ENCODE measurements around the gene GPR21. TPM values are rescaled to one million over a fixed set of nuclear protein-coding genes. Genes with fewer than 3 reads are reported as not detected.

The GPR21 gene
- total RNA-seq, 2 donors from 2014 or later: 0.97 TPM; not detected in 1

DNA sequence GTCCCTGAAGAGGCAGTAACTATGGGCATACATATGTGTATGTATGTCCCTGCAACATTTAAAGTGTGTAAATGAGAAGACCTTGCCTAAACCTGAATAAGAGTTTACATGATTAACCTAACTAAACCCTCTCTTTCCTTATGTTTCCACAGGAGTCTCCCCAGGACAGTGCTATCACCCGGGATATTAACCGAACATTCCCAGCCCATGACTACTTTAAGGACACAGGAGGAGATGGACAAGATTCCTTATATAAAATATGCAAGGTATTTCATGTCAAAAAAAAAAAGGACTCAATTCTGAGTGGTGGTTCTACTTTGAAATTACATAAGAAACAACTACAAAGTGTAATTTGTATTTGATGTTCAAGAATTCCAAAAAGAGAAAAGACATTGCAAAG is 31.7 kb downstream of the GPR21 start:
- no peak for DNase-seq (ENCODE audit: low spot score)
- Histone ChIP-seq H3K9me3 (no peaks in the 10 kb centered on the region), H3K27me3 (replicated peaks; ENCODE audit: insufficient read depth) (no peaks in the 10 kb centered on the region), H3K36me3 (no peaks in the 10 kb centered on the region), H3K4me1 (replicated peaks) (no peaks in the 10 kb centered on the region), H3K4me3 (no peak overlapping the region), H3K27ac (no peak overlapping the region)
- TF ChIP-seq CTCF (IDR thresholded peaks at IDR 0.05) (no peak), POLR2AphosphoS5 (IDR thresholded peaks at IDR 0.05) (no peak), POLR2A (IDR thresholded peaks at IDR 0.05) (no peak)
- intact Hi-C loops (cut with DNase I): no loop called here
- 91% methylated on average over 2 of the region's 2 CpGs for WGBS

GRCh38 chr9:123067136-123067535 is 33.7 kb downstream of the GPR21 start:
- Histone ChIP-seq H3K4me3 (no peak overlapping the region), H3K27ac (no peak overlapping the region), H3K27me3 (replicated peaks; ENCODE audit: insufficient read depth) (no peaks in the 10 kb centered on the region), H3K9me3 (no peaks in the 10 kb centered on the region), H3K4me1 (replicated peaks) (no peaks in the 10 kb centered on the region), H3K36me3 (no peaks in the 10 kb centered on the region)
- intact Hi-C loops (cut with DNase I): no loop called here
- WGBS: 82% methylated on average over 1 of the region's 1 CpG
- TF ChIP-seq POLR2AphosphoS5 (IDR thresholded peaks at IDR 0.05) (no peak), CTCF (IDR thresholded peaks at IDR 0.05) (no peak), POLR2A (IDR thresholded peaks at IDR 0.05) (no peak)
- no peak for DNase-seq (ENCODE audit: low spot score)

- DNase-seq (ENCODE audit: low spot score): no peak
- TF ChIP-seq CTCF (IDR thresholded peaks at IDR 0.05): no peak
- no peak for TF ChIP-seq POLR2A (IDR thresholded peaks at IDR 0.05)
- no peak for TF ChIP-seq POLR2AphosphoS5 (IDR thresholded peaks at IDR 0.05)
- H3K27me3 ChIP-seq (replicated peaks; ENCODE audit: insufficient read depth): no peaks in the 10 kb centered on the region
- H3K4me3 ChIP-seq: no peak overlapping the region
- H3K9me3 ChIP-seq: no peaks in the 10 kb centered on the region
- no peaks in the 10 kb centered on the region for H3K36me3 ChIP-seq
- H3K27ac ChIP-seq: no peak overlapping the region
- 77% methylated on average over 3 of the region's 3 CpGs for WGBS
- intact Hi-C loops (cut with DNase I): no loop called here
- no peaks in the 10 kb centered on the region for H3K4me1 ChIP-seq (replicated peaks)
Observed at GRCh38 chr9:123069010-123069481, 35.6 kb downstream of the GPR21 start.

DNA sequence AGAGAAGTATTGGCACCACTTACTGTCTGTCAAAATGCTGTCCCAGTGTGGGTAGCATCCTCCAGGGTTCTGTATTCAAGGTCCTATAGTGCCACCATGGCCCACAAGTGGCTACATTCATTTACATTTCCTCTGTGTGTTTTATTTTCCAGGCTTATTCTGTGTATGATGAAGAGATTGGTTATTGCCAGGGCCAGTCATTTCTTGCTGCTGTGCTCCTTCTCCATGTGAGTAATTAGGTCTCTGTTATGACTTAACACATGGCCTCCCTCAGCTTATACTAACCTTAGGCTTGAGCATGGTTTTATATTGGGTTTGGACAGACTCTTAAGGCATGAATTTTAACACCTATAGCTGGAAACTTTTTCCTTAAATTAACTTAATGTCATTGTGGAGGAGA is 36.7 kb downstream of the GPR21 start:
- DNase-seq (ENCODE audit: low spot score): no peak
- no peak for TF ChIP-seq CTCF (IDR thresholded peaks at IDR 0.05)
- no peak for TF ChIP-seq POLR2AphosphoS5 (IDR thresholded peaks at IDR 0.05)
- no peak for TF ChIP-seq POLR2A (IDR thresholded peaks at IDR 0.05)
- no peaks in the 10 kb centered on the region for H3K4me1 ChIP-seq (replicated peaks)
- no peak overlapping the region for H3K4me3 ChIP-seq
- H3K9me3 ChIP-seq: no peaks in the 10 kb centered on the region
- H3K27ac ChIP-seq: no peak overlapping the region
- no peaks in the 10 kb centered on the region for H3K27me3 ChIP-seq (replicated peaks; ENCODE audit: insufficient read depth)
- H3K36me3 ChIP-seq: no peaks in the 10 kb centered on the region
- intact Hi-C loops (cut with DNase I): no loop called here

DNA sequence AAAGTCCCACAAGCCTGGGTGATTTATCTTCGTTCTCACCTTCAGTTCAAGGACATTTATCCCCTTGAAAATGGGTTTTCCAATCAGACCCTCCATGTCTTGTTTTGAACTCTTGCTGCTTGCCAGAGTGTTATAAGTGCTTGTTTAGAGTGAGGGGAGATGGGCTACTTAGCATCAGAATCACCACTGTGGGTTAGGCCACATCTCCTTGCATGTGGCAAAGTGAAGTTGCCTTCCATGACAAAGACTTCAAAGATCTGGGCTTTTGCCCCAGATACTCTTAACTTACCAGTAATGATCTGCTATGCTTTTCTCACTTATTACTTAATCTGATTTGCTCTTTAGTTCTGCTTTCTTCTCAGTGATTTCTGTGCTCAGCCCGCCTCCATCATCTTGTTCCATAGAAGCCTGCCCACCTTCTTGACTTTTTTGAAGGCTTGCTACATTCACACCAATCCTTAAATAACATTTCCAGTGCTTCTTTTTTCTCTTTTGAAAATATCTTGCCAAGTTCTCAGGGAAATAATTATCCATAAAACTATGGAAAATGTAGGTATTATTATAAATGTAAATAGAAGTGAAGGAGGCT is 39.0 kb downstream of the GPR21 start:
- WGBS: 93% methylated on average over 2 of the region's 2 CpGs
- TF ChIP-seq POLR2AphosphoS5 (IDR thresholded peaks at IDR 0.05) (no peak), POLR2A (IDR thresholded peaks at IDR 0.05) (no peak), CTCF (IDR thresholded peaks at IDR 0.05) (no peak)

More for the DNA sequence above, 39.0 kb downstream of the GPR21 start:
- Histone ChIP-seq H3K27me3 (replicated peaks; ENCODE audit: insufficient read depth) (no peaks in the 10 kb centered on the region), H3K4me3 (no peak overlapping the region), H3K27ac (no peak overlapping the region), H3K9me3 (no peaks in the 10 kb centered on the region), H3K4me1 (replicated peaks) (no peaks in the 10 kb centered on the region), H3K36me3 (no peaks in the 10 kb centered on the region)
- DNase-seq (ENCODE audit: low spot score): no peak
- intact Hi-C loops (cut with DNase I): no loop called here
